ACHN (cell line): ENCODE results near the gene COMMD7.
A peak's percentile ranks its signal among the peaks of the same experiment; 100 is the strongest.
"Not testable (repeated sequence)": the region's sequence is repeated elsewhere in the genome, so short reads cannot be mapped to it uniquely, and the experiment has no call there.

Experiments
- DNase-seq: peaks from one replicate; pipeline ENCODE4 v3.0.0-alpha.2; 2015
- in situ Hi-C: cut with HindIII; loops from 2 replicates; pipeline ENCODE4 v1.10.0; 2017; ENCODE audit warnings: low sequenced_read_pairs, low pct_ligation_motif_present, low pct_unique_long_range_greater_than_20kb

The COMMD7 gene

DNA sequence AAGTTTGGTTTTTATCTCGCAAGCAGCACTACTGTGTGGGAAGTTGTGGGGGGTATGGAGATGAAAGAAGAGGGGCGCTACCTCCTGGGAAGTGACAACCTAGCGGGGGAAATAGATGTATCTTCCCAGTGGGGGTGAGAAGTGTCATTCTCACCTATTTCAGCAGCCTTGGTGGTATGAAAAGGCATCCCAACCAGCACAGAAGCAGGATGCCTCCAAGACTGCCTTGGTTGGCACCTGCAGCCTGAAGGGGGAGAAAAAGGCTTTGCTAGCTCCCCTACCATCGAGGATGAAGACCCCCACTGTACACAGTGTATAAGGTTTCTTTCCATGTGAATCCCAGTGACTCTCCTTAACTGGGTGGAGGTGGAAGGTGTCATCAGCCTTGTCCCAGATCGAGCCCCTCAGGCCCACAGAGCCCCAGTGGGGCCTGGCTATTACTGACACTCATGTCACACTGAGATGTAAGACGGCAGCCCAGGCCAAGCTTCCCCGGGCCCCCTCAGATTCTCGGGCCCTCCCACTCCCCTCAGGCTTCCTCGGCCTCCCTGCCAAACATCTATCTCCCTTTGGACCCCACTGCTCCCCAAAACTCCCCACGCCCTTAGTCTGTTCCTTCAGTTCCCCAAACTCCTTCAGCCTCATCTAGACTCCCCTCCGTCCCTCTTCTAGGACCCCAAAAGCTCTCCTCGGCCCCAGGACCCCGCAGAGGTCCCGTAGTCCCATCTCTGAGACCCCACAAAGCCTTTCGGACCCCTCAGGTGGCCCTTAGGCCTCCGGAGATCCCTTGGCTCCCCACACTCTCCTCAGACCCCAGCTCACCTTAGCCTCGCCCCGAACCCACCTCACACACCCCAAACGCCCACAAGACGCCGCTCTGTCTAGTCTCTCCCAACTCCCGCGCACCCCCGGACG, 688 bp downstream of the COMMD7 start:
- no peak for DNase-seq
- in situ Hi-C loops = no loop called here

DNA sequence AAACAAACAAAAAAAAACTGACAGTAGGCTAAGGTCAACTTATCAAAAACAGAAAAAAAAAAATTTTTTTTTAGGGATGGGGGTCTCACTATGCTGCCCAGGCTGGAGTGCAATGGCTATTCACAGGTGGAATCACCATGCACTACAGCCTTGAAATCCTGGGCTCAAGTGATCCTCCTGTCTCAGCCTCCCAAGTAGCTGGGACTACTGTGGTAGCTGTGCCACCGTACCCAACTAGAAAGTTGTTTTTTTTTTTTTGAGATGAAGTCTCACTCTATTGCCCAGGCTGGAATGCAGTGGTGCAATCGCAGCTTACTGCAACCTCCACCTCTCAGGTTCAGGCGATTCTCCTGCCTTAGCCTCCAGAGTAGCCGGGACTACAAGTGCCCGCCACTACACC, 2.1 kb downstream of the COMMD7 start:
- DNase-seq = no peak
- in situ Hi-C loops = no loop called here

DNA sequence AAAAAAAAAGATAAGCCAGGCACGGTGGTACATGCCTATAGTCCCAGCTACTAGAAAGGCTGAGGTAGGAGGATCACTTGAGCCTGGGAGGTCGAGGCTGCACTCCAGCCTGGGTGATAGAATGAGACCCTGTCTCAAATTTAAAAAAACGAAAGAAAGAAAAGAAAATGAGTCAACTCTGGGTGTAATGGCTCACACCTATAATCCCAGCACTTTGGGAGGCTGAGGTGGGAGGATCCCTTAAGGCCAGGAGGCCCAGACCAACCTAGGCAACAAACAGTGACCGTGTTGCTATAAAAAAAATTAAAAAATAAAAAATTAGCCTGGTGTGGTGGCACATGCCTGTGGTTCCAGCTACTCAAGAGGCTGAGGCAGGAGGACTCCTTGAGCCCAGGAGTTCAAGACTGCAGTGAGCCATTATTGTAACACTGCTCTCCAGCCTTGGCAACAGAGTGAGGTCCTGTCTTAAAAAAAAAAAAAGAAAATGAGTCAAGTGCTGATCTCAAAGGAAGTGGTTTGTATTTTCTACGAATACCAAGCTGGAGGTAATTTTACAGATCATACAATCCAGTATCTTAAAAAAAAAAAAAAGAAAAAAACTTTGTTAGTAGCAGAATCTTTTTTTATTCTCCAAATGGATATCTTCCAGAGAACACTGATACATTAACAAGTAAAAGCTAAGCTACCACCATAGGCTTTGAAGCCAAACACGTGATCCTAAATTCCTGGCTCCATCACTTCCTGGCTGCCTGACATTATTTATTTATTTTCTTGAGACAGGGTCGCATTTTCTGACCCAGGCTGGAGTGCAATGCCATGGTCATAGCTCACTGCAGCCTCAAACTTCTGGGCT, 5.7 kb downstream of the COMMD7 start:
- in situ Hi-C loops = no loop called here
- peak; percentile 47 for DNase-seq

- in situ Hi-C loops = no loop called here
- DNase-seq = no peak
Measured at GRCh38 chr20:32731882-32732266, 11.4 kb downstream of the COMMD7 start.

- in situ Hi-C loops, DNase-seq: not testable (repeated sequence)
Measured at GRCh38 chr20:32729334-32729733, 13.9 kb downstream of the COMMD7 start.

- in situ Hi-C loops, DNase-seq: not testable (repeated sequence)
Measured at GRCh38 chr20:32728435-32728834, 14.8 kb downstream of the COMMD7 start.

DNA sequence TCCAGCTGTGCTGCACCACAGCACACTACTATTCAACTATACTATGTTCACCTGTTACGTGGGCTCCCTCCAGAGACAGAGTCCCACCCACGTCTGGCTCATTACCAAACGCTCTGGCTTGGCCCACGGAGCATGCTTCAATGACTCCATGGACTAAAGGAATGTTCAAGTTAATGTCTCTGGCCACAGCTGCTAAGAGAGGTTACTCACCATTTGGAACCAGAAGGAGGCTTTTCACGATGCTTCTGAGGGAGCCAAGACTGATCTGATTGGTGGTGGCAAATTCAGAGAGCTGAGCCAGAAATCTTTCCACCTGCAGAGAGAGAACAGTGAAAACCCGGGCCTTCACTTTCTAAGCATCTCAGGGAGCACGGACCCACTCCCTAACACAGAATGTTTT, 15.6 kb downstream of the COMMD7 start:
- peak; percentile 90 for DNase-seq
- in situ Hi-C loops = no loop called here

GRCh38 chr20:32718749-32719348, 24.4 kb downstream of the COMMD7 start:
- in situ Hi-C loops = no loop called here
- DNase-seq = no peak

DNA sequence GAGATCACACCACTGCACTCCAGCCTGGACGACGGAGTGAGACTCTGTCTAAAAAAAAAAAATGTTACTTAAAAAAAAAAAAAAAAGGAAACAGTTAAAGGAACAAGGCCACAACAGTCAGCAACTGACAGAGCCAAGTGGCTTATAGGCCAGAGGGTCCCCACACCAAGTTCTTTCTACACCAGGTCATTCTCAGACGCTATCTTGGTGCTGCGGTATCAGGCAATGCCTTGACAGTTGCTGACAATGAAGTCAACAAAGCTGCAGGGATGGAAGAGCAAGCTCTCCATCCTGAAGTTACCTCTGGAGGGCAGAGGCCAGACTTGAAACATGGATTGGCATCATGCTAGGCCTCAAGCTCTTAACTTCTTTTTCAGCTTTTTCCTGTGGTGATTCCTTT, 31.9 kb downstream of the COMMD7 start:
- DNase-seq = no peak
- in situ Hi-C loops = no loop called here

GRCh38 chr20:32709632-32710121, 33.6 kb downstream of the COMMD7 start:
- no peak for DNase-seq
- in situ Hi-C loops = no loop called here

- DNase-seq, in situ Hi-C loops: not testable (repeated sequence)
Measured at GRCh38 chr20:32709029-32709631, 34.1 kb downstream of the COMMD7 start.

GRCh38 chr20:32707691-32708581, 35.3 kb downstream of the COMMD7 start:
- in situ Hi-C loops = no loop called here
- DNase-seq = no peak

DNA sequence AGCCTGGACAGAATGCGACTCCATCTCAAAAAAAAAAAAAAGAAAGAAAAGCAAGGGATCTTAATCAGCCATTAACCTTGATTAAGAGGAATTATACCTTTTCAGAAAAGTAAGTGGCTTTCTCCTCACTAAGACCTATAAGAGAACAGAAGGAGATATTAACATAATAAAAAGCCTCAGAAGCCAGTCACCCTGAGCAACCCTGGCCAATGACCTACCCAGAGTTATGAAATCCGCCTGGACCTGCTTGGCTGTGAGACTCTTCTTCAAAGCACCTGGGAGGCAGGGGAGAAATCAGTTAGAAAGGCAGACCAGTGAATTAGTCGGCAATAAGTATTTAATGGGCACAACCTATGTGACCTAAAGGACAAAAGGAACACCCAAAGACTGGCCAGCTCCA, 36.8 kb downstream of the COMMD7 start:
- in situ Hi-C loops = no loop called here
- no peak for DNase-seq

DNA sequence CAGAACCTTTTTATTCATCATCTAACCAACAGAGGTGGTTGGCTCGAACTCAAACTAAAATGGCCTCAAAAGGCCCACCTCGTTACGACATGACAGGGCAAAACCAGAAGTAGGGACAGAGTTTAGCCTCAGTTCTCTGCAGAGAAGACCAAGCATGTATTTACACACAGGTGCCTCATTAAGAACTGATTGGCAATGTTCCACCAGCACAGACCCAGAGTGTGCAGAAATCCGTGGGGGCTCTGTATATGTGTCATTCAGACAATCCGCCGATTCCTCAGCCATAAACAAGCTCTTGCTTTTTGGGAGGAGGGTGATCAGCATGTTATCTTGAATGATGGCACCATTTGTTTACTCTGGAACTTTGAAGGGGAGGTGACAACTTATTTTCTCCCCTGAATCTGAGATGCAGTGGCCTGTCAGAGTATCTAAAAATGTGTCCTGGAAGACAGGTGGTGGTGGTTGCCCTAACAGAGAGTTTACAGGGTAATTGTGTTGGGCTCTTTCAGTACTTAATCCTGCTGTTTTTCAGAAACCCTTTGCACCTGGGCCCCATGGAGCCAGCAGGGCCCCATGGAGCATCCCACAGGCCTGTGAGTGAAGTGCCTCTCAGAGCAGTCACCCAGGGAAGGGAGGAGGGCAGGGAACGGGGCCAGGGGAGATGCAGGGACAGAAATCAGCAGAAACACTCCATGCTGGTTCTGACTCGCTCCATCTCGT, 40.4 kb downstream of the COMMD7 start:
- in situ Hi-C loops = no loop called here
- DNase-seq = no peak

GRCh38 chr20:32697608-32698007, 45.7 kb downstream of the COMMD7 start:
- no peak for DNase-seq
- in situ Hi-C loops = loop anchor here (25.0 kb wide), 1 partner anchor 90 kb away; no protein-coding TSS in a partner anchor

GRCh38 chr20:32695089-32695488, 48.2 kb downstream of the COMMD7 start:
- no peak for DNase-seq
- in situ Hi-C loops = loop anchor here (25.0 kb wide), 1 partner anchor 92 kb away; no protein-coding TSS in a partner anchor

- in situ Hi-C loops = loop anchor here (25.0 kb wide), 1 partner anchor 98 kb away; no protein-coding TSS in a partner anchor
- not testable (repeated sequence) for DNase-seq
Measured at GRCh38 chr20:32688966-32689365, 54.3 kb downstream of the COMMD7 start.
